ENCODE data around the gene UGT1A7.
"Not testable (repeated sequence)": the region's sequence is repeated elsewhere in the genome, so short reads cannot be mapped to it uniquely, and the experiment has no call there.

- TF ChIP-seq CTCF (IDR thresholded peaks at IDR 0.05 in 4 of 5, conservative IDR thresholded peaks at IDR 0.05 in 1 of 5); POLR2A (IDR thresholded peaks at IDR 0.05): not testable (repeated sequence)
Measured at GRCh38 chr2:233646033-233646432, 35.7 kb upstream of the UGT1A7 start.
